K562 (cell line): Measurements from ENCODE around the gene TBC1D1. TPM values are rescaled to one million over a fixed set of nuclear protein-coding genes. Genes with fewer than 3 reads are reported as not detected.

Source experiments
- ATAC-seq: fragments of 200-7000 bp; cut with Tn5 transposase; 3 replicates; pipeline ENCODE4 v1.9.1; 2020; ENCODE audit warnings: moderate library complexity
- BruUV-seq: library from RNA; stranded (reverse); fragments of 400-500 nt; replicated peaks from 2 replicates; lab custom pipeline; 2021; lab: Mats Ljungman, UMichigan
- CTCF ChIA-PET: fragments of 300-600 bp; formaldehyde crosslinking; extraction: SDS; loops from one replicate; lab custom pipeline; 2021; ENCODE audit warnings: low intra/inter-chr PET ratio; lab: Yijun Ruan, JAX
- POLR2A ChIA-PET: fragments of 300-600, 350-650 bp; sonication (Branson Sonifier 250); formaldehyde crosslinking; extraction: SDS; loops from one replicate; lab custom pipeline; 2021; ENCODE audit warnings: antibody characterized with exemption, inconsistent platforms; lab: Yijun Ruan, JAX
- DNase-seq, 4 experiments: peaks; one replicate each; pipeline versions ENCODE4 v3.0.0 to v3.0.0-alpha.2; 2011 to 2018; ENCODE audit warnings: low spot score in 3 of 4, mixed read lengths in 3 of 4; ENCODE audit errors: extremely low read depth in 1 of 4
- FAIRE-seq: peaks from 2 replicates; lab custom pipeline; 2011; peaks lifted over from hg19 to GRCh38; lab: Jason Lieb, UNC
- H2AFZ ChIP-seq: 2 replicates; pipeline ENCODE4 v1.6.0; 2011; ENCODE audit warnings: low read depth, low read length, control low read depth, inconsistent platforms
- H3K27ac ChIP-seq: fragments of 200-600 bp; 3 replicates; pipeline ENCODE4 v1.8.0; 2011; ENCODE audit warnings: low read depth, mild to moderate bottlenecking, control low read depth, inconsistent platforms, low read length, moderate library complexity, mixed read lengths; ENCODE audit errors: extremely low read depth
- H3K27me3 ChIP-seq, 2 experiments: fragments of 300-600 bp in 1 of 2; 2 replicates in 1 of 2; 3 replicates in 1 of 2; pipeline versions ENCODE4 v1.6.0 to v1.8.0; 2011; ENCODE audit warnings: inconsistent platforms in 2 of 2, low read length in 2 of 2, mild to moderate bottlenecking in 1 of 2, mixed read lengths in 1 of 2, moderate library complexity in 1 of 2; ENCODE audit not compliant: control insufficient read depth in 2 of 2, insufficient read depth in 2 of 2
- H3K36me3 ChIP-seq: fragments of 300-600 bp; 3 replicates; pipeline ENCODE4 v1.8.0; 2011; ENCODE audit warnings: mild to moderate bottlenecking, low read length, inconsistent platforms; ENCODE audit not compliant: control insufficient read depth, insufficient read depth
- H3K4me1 ChIP-seq, 2 experiments: fragments of 200-600 bp in 1 of 2; replicated peaks in 1 of 2; 2 replicates in 1 of 2; 3 replicates in 1 of 2; pipeline versions ENCODE4 v1.5.1 to v1.8.0; 2011; ENCODE audit warnings: inconsistent platforms in 2 of 2, low read length in 2 of 2, mild to moderate bottlenecking in 1 of 2, mixed read lengths in 1 of 2, moderate library complexity in 1 of 2; ENCODE audit not compliant: control insufficient read depth in 2 of 2, insufficient read depth in 2 of 2
- H3K4me2 ChIP-seq: 2 replicates; pipeline ENCODE4 v1.6.1; 2011; ENCODE audit warnings: low read length, control low read depth, inconsistent platforms, mixed read lengths; ENCODE audit not compliant: insufficient read depth
- H3K4me3 ChIP-seq: fragments of 200-600 bp; sonication (generic), shearing (Covaris generic); 2 replicates; pipeline ENCODE4 v1.5.1; 2016; ENCODE audit warnings: control low read depth, inconsistent platforms
- H3K79me2 ChIP-seq: fragments of 200-600 bp; 3 replicates; pipeline ENCODE4 v1.8.0; 2011; ENCODE audit warnings: low read length, inconsistent platforms; ENCODE audit not compliant: control insufficient read depth, insufficient read depth
- H3K9ac ChIP-seq, 2 experiments: 2 replicates each; pipeline versions ENCODE4 v1.6.0 to v1.6.1; 2011; ENCODE audit warnings: low read depth in 2 of 2, low read length in 2 of 2, control low read depth in 1 of 2, inconsistent platforms in 1 of 2, mild to moderate bottlenecking in 1 of 2, mixed read lengths in 1 of 2; ENCODE audit not compliant: insufficient read depth in 1 of 2
- H3K9me1 ChIP-seq: one replicate; pipeline ENCODE4 v1.6.0; 2011; ENCODE audit warnings: inconsistent platforms, mild to moderate bottlenecking, low read length, moderate library complexity; ENCODE audit not compliant: control insufficient read depth, insufficient read depth
- H3K9me3 ChIP-seq: replicated peaks from 2 replicates; pipeline ENCODE4 v1.5.1; 2011; ENCODE audit warnings: low read depth, low read length, inconsistent platforms; ENCODE audit not compliant: control insufficient read depth, insufficient read depth
- H4K20me1 ChIP-seq: replicated peaks from 2 replicates; pipeline ENCODE4 v1.6.1; 2011; ENCODE audit warnings: low read length, inconsistent platforms, mixed read lengths; ENCODE audit not compliant: control insufficient read depth, insufficient read depth
- HOMEZ ChIP-seq: fragments of 250-450 bp; sonication (Bioruptor Pico); IDR thresholded peaks from 2 replicates; pipeline ENCODE4 v1.4.0; 2020; ENCODE audit warnings: mild to moderate bottlenecking, moderate library complexity
- PBX2 ChIP-seq, 2 experiments: IDR thresholded peaks in 1 of 2; conservative IDR thresholded peaks in 1 of 2; 2 replicates each; pipeline ENCODE4 v1.6.1; 2016; ENCODE audit warnings: low read depth in 2 of 2, mild to moderate bottlenecking in 1 of 2, missing compliant biosample characterization in 1 of 2, missing genetic modification characterization in 1 of 2, moderate library complexity in 1 of 2
- PHF21A ChIP-seq: fragments of 450-650 bp; IDR thresholded peaks from 2 replicates; pipeline ENCODE4 v1.6.1; 2017; ENCODE audit warnings: low read depth, borderline replicate concordance
- SIN3B ChIP-seq: fragments of 450-650 bp; IDR thresholded peaks from 2 replicates; pipeline ENCODE4 v1.6.1; 2017; ENCODE audit warnings: low read depth, mild to moderate bottlenecking, moderate library complexity
- USF1 ChIP-seq: sonication (generic); formaldehyde crosslinking; IDR thresholded peaks from 2 replicates; pipeline ENCODE4 v1.9.0; 2022; ENCODE audit warnings: mild to moderate bottlenecking, missing genetic modification reagents
- ZNF398 ChIP-seq: fragments of 250-450 bp; sonication (Bioruptor Pico); IDR thresholded peaks from 2 replicates; pipeline ENCODE4 v1.8.0; 2021; ENCODE audit warnings: moderate library complexity, mild to moderate bottlenecking, inconsistent platforms
- ZNF75A ChIP-seq: fragments of 450-650 bp; formaldehyde crosslinking; IDR thresholded peaks from 2 replicates; pipeline ENCODE4 v1.4.0; 2020; ENCODE audit warnings: mild to moderate bottlenecking
- WGBS: fragments of 100-300 bp; shearing (Covaris generic); methylation state at CpG from one replicate; pipeline ENCODE4 v1.1.6; 2016; ENCODE audit warnings: low coverage, mixed read lengths; ENCODE audit not compliant: insufficient coverage; ENCODE audit errors: missing lambda C conversion rate; 5-methylcytosine and 5-hydroxymethylcytosine counted together
- in situ Hi-C: fragments of 300-500 bp; cut with MboI; formaldehyde crosslinking; loops from 4 replicates; pipeline ENCODE4 v1.15.0; 2018; ENCODE audit warnings: inconsistent platforms, mixed read lengths
- intact Hi-C: fragments of 100-400 bp; cut with micrococcal nuclease; formaldehyde crosslinking; loops from 2 replicates; pipeline ENCODE4 v1.14.2; 2022
- polyA plus RNA-seq, 8 experiments: library from polyadenylated mRNA; depleted of rRNA in 4 of 8; stranded (reverse) in 5 of 8; unstranded in 3 of 8; fragments of >200 nt; fragmentation: Nextera tagmentation in 2 of 8; fragmentation: Illumina TruSeq in 1 of 8; extraction: Ambion mirVana in 2 of 8; extraction: Trizol in 1 of 8; gene quantifications; 2 replicates each; pipeline versions ENCODE4 v1.2.1 to v1.2.3, GENCODE V29; 2011 to 2014; ENCODE audit warnings: inconsistent platforms in 1 of 8, missing spikeins in 1 of 8
- total RNA-seq, 7 experiments: library from RNA; depleted of rRNA in 6 of 7; stranded (reverse); fragments of >200 nt in 6 of 7; fragmentation: Illumina TruSeq in 2 of 7; extraction: Trizol in 2 of 7; gene quantifications; 2 replicates each; pipeline versions ENCODE4 v1.2.1 to v1.2.3, GENCODE V29; 2011 to 2021; ENCODE audit warnings: low replicate concordance in 1 of 7

Gene TBC1D1
- total and polyA plus RNA-seq, 9 of the 15 experiments (the other 6 are each of a cell fraction or from before 2014, with no cell fraction given), result 0.59 to 14.2 (median 8.8) TPM

- TF ChIP-seq PBX2 (CRISPR knock-in tag; IDR thresholded peaks at IDR 0.05; ENCODE audit: low read depth) (no peak), PBX2 (tag; conservative IDR thresholded peaks at IDR 0.05; ENCODE audit: low read depth) (no peak), SIN3B (no peak)
Observed at GRCh38 chr4:38124961-38125360, 234.1 kb downstream of the TBC1D1 start (continued).

GRCh38 chr4:38125816-38126215 is 234.9 kb downstream of the TBC1D1 start:
- H3K4me2 ChIP-seq, result no peak overlapping the region
- H3K27ac ChIP-seq, result no peak overlapping the region
- no peak for ATAC-seq
- in situ Hi-C loops (no loop called here), intact Hi-C loops (no loop called here)
- POLR2A ChIA-PET, result no interaction called here
- no peaks in the 10 kb centered on the region for H3K79me2 ChIP-seq
- no peaks in the 10 kb centered on the region for H3K9me1 ChIP-seq
- WGBS, result 3% methylated on average over 2 of the region's 2 CpGs
- CTCF ChIA-PET, result no interaction called here
- no TSS peak for BruUV-seq
- no peaks in the 10 kb centered on the region for H3K9me3 ChIP-seq
- H4K20me1 ChIP-seq, result no peaks in the 10 kb centered on the region
- no peak overlapping the region for H3K9ac ChIP-seq
- FAIRE-seq, result no peak
- no peak for DNase-seq
- no peak overlapping the region for H3K4me3 ChIP-seq
- H2AFZ ChIP-seq, result no peak overlapping the region
- no peaks in the 10 kb centered on the region for H3K4me1 ChIP-seq
- H3K36me3 ChIP-seq, result no peaks in the 10 kb centered on the region
- H3K27me3 ChIP-seq, result peaks cover 16 to 43% of the 10 kb centered on the region in 2 experiments; a peak in 4 of 5 replicates
- TF ChIP-seq HOMEZ (no peak), ZNF75A (CRISPR knock-in tag) (no peak), PHF21A (no peak), USF1 (CRISPR knock-in tag) (no peak), ZNF398 (CRISPR knock-in tag) (no peak)
